Gastroesophageal sphincter (tissue), 3 donors: ENCODE results near the gene LRRC47.

Experiments used
- CTCF ChIP-seq, 4 experiments: fragments of 200-600 bp in 2 of 4; fragments of 450-650 bp in 2 of 4; sonication (generic) in 1 of 4; IDR thresholded peaks; one replicate each; pipeline ENCODE4 v1.5.1; 2017 to 2019; ENCODE audit warnings: antibody characterized with exemption in 4 of 4, mild to moderate bottlenecking in 2 of 4, moderate library complexity in 2 of 4
- POLR2A ChIP-seq, 2 donors: fragments of 450-650 bp; IDR thresholded peaks; one replicate each; pipeline ENCODE4 v1.6.1; 2017; ENCODE audit warnings: antibody characterized with exemption in 2 of 2, mild to moderate bottlenecking in 2 of 2, moderate library complexity in 1 of 2

DNA sequence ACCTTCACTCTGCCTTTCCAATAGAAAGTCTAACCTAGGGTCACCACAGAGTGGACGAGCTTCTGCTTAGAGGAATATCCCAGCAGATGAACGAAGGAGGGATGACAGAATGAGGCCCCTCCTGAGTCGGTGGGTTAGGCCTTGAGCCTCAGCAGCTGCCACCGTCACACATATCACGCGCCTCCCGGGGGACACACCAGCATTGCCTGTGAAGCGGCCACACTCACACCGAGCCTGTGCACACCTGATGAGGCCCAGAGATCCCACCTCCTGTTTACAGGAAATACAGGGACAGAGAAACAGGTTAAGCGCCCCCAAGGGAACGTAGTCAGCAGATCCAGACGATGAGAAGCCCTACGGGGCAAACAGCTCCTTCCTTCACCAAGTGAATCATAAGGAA, 25.1 kb upstream of the LRRC47 start:
- TF ChIP-seq CTCF (IDR thresholded peaks at IDR 0.05) (no peak), POLR2A (IDR thresholded peaks at IDR 0.05) (no peak)
